Memory B cell (primary cell): ENCODE results near the gene MVB12B.
A peak's percentile ranks its signal among the peaks of the same experiment; 100 is the strongest.

ENCODE experiments used
- ATAC-seq: fragments of 150-1000 bp; cut with Tn5 transposase; 2 replicates; pipeline ENCODE4 v1.10.0; 2021; ENCODE audit warnings: low read depth, mild to moderate bottlenecking, moderate library complexity
- DNase-seq, 2 donors: peaks; one replicate each; pipeline ENCODE4 v3.0.0; 2022; ENCODE audit warnings: low spot score in 2 of 2
- H3K27ac Mint-ChIP-seq: one replicate; pipeline ENCODE4 v1.8.0; 2022; ENCODE audit warnings: mild to moderate bottlenecking, moderate library complexity, mixed read lengths
- H3K27me3 Mint-ChIP-seq: one replicate; pipeline ENCODE4 v1.8.0; 2022; ENCODE audit warnings: mixed read lengths
- H3K36me3 Mint-ChIP-seq: one replicate; pipeline ENCODE4 v1.8.0; 2022; ENCODE audit warnings: mild to moderate bottlenecking, mixed read lengths
- H3K4me1 Mint-ChIP-seq: one replicate; pipeline ENCODE4 v1.8.0; 2022; ENCODE audit warnings: mixed read lengths
- H3K4me3 Mint-ChIP-seq: one replicate; pipeline ENCODE4 v1.8.0; 2022; ENCODE audit warnings: mild to moderate bottlenecking, moderate library complexity, mixed read lengths
- H3K9me3 Mint-ChIP-seq: one replicate; pipeline ENCODE4 v1.8.0; 2022; ENCODE audit warnings: mixed read lengths

Gene MVB12B

GRCh38 chr9:126312584-126313551 lies 13.8 kb upstream of the MVB12B start:
- Mint-ChIP-seq H3K27me3 (peaks cover 11% of the 10 kb centered on the region), H3K9me3 (no peaks in the 10 kb centered on the region), H3K4me3 (no peak overlapping the region), H3K4me1 (peaks cover 4% of the 10 kb centered on the region), H3K27ac (no peak overlapping the region), H3K36me3 (no peaks in the 10 kb centered on the region)
- DNase-seq, result no peak
- ATAC-seq, result no peak

GRCh38 chr9:126316085-126316655 lies 10.5 kb upstream of the MVB12B start:
- Mint-ChIP-seq H3K9me3 (no peaks in the 10 kb centered on the region), H3K27me3 (peaks cover 11% of the 10 kb centered on the region), H3K36me3 (no peaks in the 10 kb centered on the region), H3K4me1 (peaks cover 2% of the 10 kb centered on the region), H3K27ac (no peak overlapping the region), H3K4me3 (no peak overlapping the region)
- DNase-seq (no peak), ATAC-seq (no peak)

GRCh38 chr9:126317513-126317912 lies 9.1 kb upstream of the MVB12B start:
- ATAC-seq, result peak; percentile 59
- no peak for DNase-seq
- no peaks in the 10 kb centered on the region for H3K36me3 Mint-ChIP-seq
- H3K4me3 Mint-ChIP-seq, result no peak overlapping the region
- H3K4me1 Mint-ChIP-seq, result peaks cover 2% of the 10 kb centered on the region
- H3K27me3 Mint-ChIP-seq, result peaks cover 11% of the 10 kb centered on the region
- no peak overlapping the region for H3K27ac Mint-ChIP-seq
- no peaks in the 10 kb centered on the region for H3K9me3 Mint-ChIP-seq

GRCh38 chr9:126318858-126319257 lies 7.8 kb upstream of the MVB12B start:
- Mint-ChIP-seq H3K9me3 (peaks cover 2% of the 10 kb centered on the region), H3K4me1 (peaks cover 2% of the 10 kb centered on the region), H3K27ac (no peak overlapping the region), H3K4me3 (no peak overlapping the region), H3K27me3 (peaks cover 11% of the 10 kb centered on the region), H3K36me3 (no peaks in the 10 kb centered on the region)
- no peak for DNase-seq
- no peak for ATAC-seq

GRCh38 chr9:126319671-126320070 lies 7.0 kb upstream of the MVB12B start:
- DNase-seq, result no peak
- H3K9me3 Mint-ChIP-seq, result peaks cover 5% of the 10 kb centered on the region
- peaks cover 2% of the 10 kb centered on the region for H3K4me1 Mint-ChIP-seq
- no peak for ATAC-seq
- H3K36me3 Mint-ChIP-seq, result no peaks in the 10 kb centered on the region
- H3K4me3 Mint-ChIP-seq, result no peak overlapping the region
- peaks cover 8% of the 10 kb centered on the region for H3K27me3 Mint-ChIP-seq
- no peak overlapping the region for H3K27ac Mint-ChIP-seq

- no peak for ATAC-seq
- H3K9me3 Mint-ChIP-seq, result peaks cover 5% of the 10 kb centered on the region
Observed at GRCh38 chr9:126320158-126320922, 6.3 kb upstream of the MVB12B start.

GRCh38 chr9:126321742-126322141 lies 4.9 kb upstream of the MVB12B start:
- DNase-seq, result no peak
- Mint-ChIP-seq H3K4me1 (peaks cover 4% of the 10 kb centered on the region), H3K36me3 (no peaks in the 10 kb centered on the region), H3K9me3 (peaks cover 5% of the 10 kb centered on the region), H3K4me3 (no peak overlapping the region), H3K27me3 (peaks cover 3% of the 10 kb centered on the region), H3K27ac (no peak overlapping the region)
- ATAC-seq, result no peak

More at GRCh38 chr9:126320158-126320922, 6.3 kb upstream of the MVB12B start:
- no peak for DNase-seq
- Mint-ChIP-seq H3K27me3 (peaks cover 3% of the 10 kb centered on the region), H3K36me3 (no peaks in the 10 kb centered on the region), H3K4me1 (peaks cover 2% of the 10 kb centered on the region), H3K27ac (no peak overlapping the region), H3K4me3 (no peak overlapping the region)

GRCh38 chr9:126325821-126326220 lies 808 bp upstream of the MVB12B start:
- Mint-ChIP-seq H3K4me1 (peaks cover 12% of the 10 kb centered on the region), H3K27me3 (no peaks in the 10 kb centered on the region), H3K36me3 (no peaks in the 10 kb centered on the region), H3K27ac (no peak overlapping the region), H3K4me3 (peak overlapping the region; percentile 89), H3K9me3 (peaks cover 5% of the 10 kb centered on the region)
- ATAC-seq (no peak), DNase-seq (no peak)

GRCh38 chr9:126327006-126327713 lies 531 bp downstream of the MVB12B start:
- DNase-seq (peak; percentile 5 to 51), ATAC-seq (peak; percentile 55)
- peak overlapping the region; percentile 63 for H3K4me3 Mint-ChIP-seq
- H3K9me3 Mint-ChIP-seq, result peaks cover 5% of the 10 kb centered on the region
- H3K27me3 Mint-ChIP-seq, result no peaks in the 10 kb centered on the region
- no peak overlapping the region for H3K27ac Mint-ChIP-seq
- peaks cover 12% of the 10 kb centered on the region for H3K4me1 Mint-ChIP-seq
- H3K36me3 Mint-ChIP-seq, result no peaks in the 10 kb centered on the region

- Mint-ChIP-seq H3K27me3 (peaks cover 2% of the 10 kb centered on the region), H3K4me3 (peak overlapping the region; percentile 63), H3K27ac (no peak overlapping the region), H3K9me3 (peaks cover 5% of the 10 kb centered on the region), H3K4me1 (peaks cover 12% of the 10 kb centered on the region), H3K36me3 (peaks cover under 1% of the 10 kb centered on the region)
- ATAC-seq (no peak), DNase-seq (no peak)
Observed at GRCh38 chr9:126327714-126328185, 1.1 kb downstream of the MVB12B start.

GRCh38 chr9:126328407-126328806 lies 1.8 kb downstream of the MVB12B start:
- Mint-ChIP-seq H3K27me3 (peaks cover 4% of the 10 kb centered on the region), H3K36me3 (peaks cover 2% of the 10 kb centered on the region), H3K27ac (no peak overlapping the region), H3K4me1 (peaks cover 12% of the 10 kb centered on the region), H3K9me3 (peaks cover 5% of the 10 kb centered on the region), H3K4me3 (peak overlapping the region; percentile 63)
- DNase-seq (no peak), ATAC-seq (no peak)

- DNase-seq (no peak), ATAC-seq (no peak)
- peaks cover 7% of the 10 kb centered on the region for H3K27me3 Mint-ChIP-seq
- peaks cover 2% of the 10 kb centered on the region for H3K36me3 Mint-ChIP-seq
- H3K9me3 Mint-ChIP-seq, result no peaks in the 10 kb centered on the region
- H3K27ac Mint-ChIP-seq, result no peak overlapping the region
- H3K4me3 Mint-ChIP-seq, result no peak overlapping the region
- peaks cover 12% of the 10 kb centered on the region for H3K4me1 Mint-ChIP-seq
Observed at GRCh38 chr9:126329476-126330275, 3.0 kb downstream of the MVB12B start.

GRCh38 chr9:126330536-126330935 lies 3.9 kb downstream of the MVB12B start:
- Mint-ChIP-seq H3K27me3 (peaks cover 7% of the 10 kb centered on the region), H3K9me3 (no peaks in the 10 kb centered on the region), H3K4me1 (peaks cover 12% of the 10 kb centered on the region), H3K36me3 (peaks cover 2% of the 10 kb centered on the region), H3K4me3 (no peak overlapping the region), H3K27ac (no peak overlapping the region)
- DNase-seq (no peak), ATAC-seq (no peak)
